Trophoblast cell (in vitro differentiated cells and primary cell): ENCODE measurements around the gene PDK3.
A peak's percentile ranks its signal among the peaks of the same experiment; 100 is the strongest.

Experiments used
- DNase-seq, 2 donors: peaks; one replicate each; pipeline ENCODE4 v3.0.0-alpha.2; 2016
- H2AFZ ChIP-seq: 2 replicates; pipeline ENCODE4 v1.6.1; 2013; ENCODE audit warnings: low read length, moderate library complexity, mild to moderate bottlenecking; ENCODE audit not compliant: insufficient read depth, poor library complexity
- H2AK5ac ChIP-seq: 2 replicates; pipeline ENCODE4 v1.6.1; 2013; ENCODE audit warnings: mild to moderate bottlenecking, low read length
- H2BK120ac ChIP-seq: 2 replicates; pipeline ENCODE4 v1.6.1; 2013; ENCODE audit warnings: low read length, mild to moderate bottlenecking, moderate library complexity; ENCODE audit not compliant: insufficient read depth, poor library complexity
- H2BK12ac ChIP-seq: 2 replicates; pipeline ENCODE4 v1.6.1; 2013; ENCODE audit warnings: mild to moderate bottlenecking, low read length, moderate library complexity
- H2BK5ac ChIP-seq: 2 replicates; pipeline ENCODE4 v1.6.1; 2013; ENCODE audit warnings: low read length, low read depth, moderate library complexity, mild to moderate bottlenecking; ENCODE audit not compliant: poor library complexity
- H3K14ac ChIP-seq: 2 replicates; pipeline ENCODE4 v1.6.1; 2013; ENCODE audit warnings: mild to moderate bottlenecking, low read length
- H3K18ac ChIP-seq: 2 replicates; pipeline ENCODE4 v1.6.1; 2013; ENCODE audit warnings: mild to moderate bottlenecking, low read length
- H3K23ac ChIP-seq: 2 replicates; pipeline ENCODE4 v1.6.1; 2013; ENCODE audit warnings: low read length
- H3K27ac ChIP-seq: 2 replicates; pipeline ENCODE4 v1.5.1; 2013; ENCODE audit warnings: low read depth, mild to moderate bottlenecking, inconsistent platforms, low read length, moderate library complexity
- H3K27me3 ChIP-seq: 2 replicates; pipeline ENCODE4 v1.6.1; 2013; ENCODE audit warnings: inconsistent platforms, mild to moderate bottlenecking, low read length, moderate library complexity; ENCODE audit not compliant: insufficient read depth
- H3K36me3 ChIP-seq, 2 experiments: 1 replicate in 1 of 2; 2 replicates in 1 of 2; pipeline ENCODE4 v1.6.1; 2013; ENCODE audit warnings: low read length in 2 of 2, mild to moderate bottlenecking in 2 of 2, moderate library complexity in 1 of 2; ENCODE audit not compliant: insufficient read depth in 2 of 2, control insufficient read depth in 1 of 2
- H3K4ac ChIP-seq: 2 replicates; pipeline ENCODE4 v1.6.1; 2013; ENCODE audit warnings: low read depth, mild to moderate bottlenecking, low read length, moderate library complexity
- H3K4me1 ChIP-seq, 2 experiments: 1 replicate in 1 of 2; 2 replicates in 1 of 2; pipeline ENCODE4 v1.6.1; 2013; ENCODE audit warnings: low read length in 2 of 2, mild to moderate bottlenecking in 2 of 2, moderate library complexity in 1 of 2; ENCODE audit not compliant: insufficient read depth in 2 of 2, control insufficient read depth in 1 of 2
- H3K4me2 ChIP-seq: 2 replicates; pipeline ENCODE4 v1.6.1; 2013; ENCODE audit warnings: inconsistent platforms, mild to moderate bottlenecking, low read length, moderate library complexity
- H3K4me3 ChIP-seq: 2 replicates; pipeline ENCODE4 v1.5.1; 2013; ENCODE audit warnings: mild to moderate bottlenecking, low read depth, low read length, inconsistent platforms
- H3K79me1 ChIP-seq: one replicate; pipeline ENCODE4 v1.6.1; 2013; ENCODE audit warnings: low read length
- H3K79me2 ChIP-seq: 2 replicates; pipeline ENCODE4 v1.6.1; 2013; ENCODE audit warnings: low read length, mild to moderate bottlenecking; ENCODE audit not compliant: control insufficient read depth, insufficient read depth, poor library complexity
- H3K9ac ChIP-seq: 2 replicates; pipeline ENCODE4 v1.6.1; 2013; ENCODE audit warnings: mild to moderate bottlenecking, low read length
- H3K9me3 ChIP-seq: 2 replicates; pipeline ENCODE4 v1.6.1; 2013; ENCODE audit warnings: low read depth, mild to moderate bottlenecking, control low read depth, inconsistent platforms, low read length; ENCODE audit not compliant: insufficient read depth
- H4K12ac ChIP-seq: 2 replicates; pipeline ENCODE4 v1.6.1; 2013; ENCODE audit warnings: low read depth, mild to moderate bottlenecking, low read length, moderate library complexity
- H4K8ac ChIP-seq: 2 replicates; pipeline ENCODE4 v1.6.1; 2013; ENCODE audit warnings: low read depth, mild to moderate bottlenecking, low read length, moderate library complexity
- H4K91ac ChIP-seq: one replicate; pipeline ENCODE4 v1.6.1; 2013; ENCODE audit warnings: low read depth, mild to moderate bottlenecking, low read length, moderate library complexity
- WGBS: extraction: QIAGEN DNeasy Blood & Tissue Kit; methylation state at CpG from one replicate; pipeline ENCODE4 v1.1.7; 2013; ENCODE audit warnings: missing lambda C conversion rate; ENCODE audit not compliant: insufficient read length, insufficient coverage; ENCODE audit errors: extremely low coverage; 5-methylcytosine and 5-hydroxymethylcytosine counted together

Gene PDK3

DNA sequence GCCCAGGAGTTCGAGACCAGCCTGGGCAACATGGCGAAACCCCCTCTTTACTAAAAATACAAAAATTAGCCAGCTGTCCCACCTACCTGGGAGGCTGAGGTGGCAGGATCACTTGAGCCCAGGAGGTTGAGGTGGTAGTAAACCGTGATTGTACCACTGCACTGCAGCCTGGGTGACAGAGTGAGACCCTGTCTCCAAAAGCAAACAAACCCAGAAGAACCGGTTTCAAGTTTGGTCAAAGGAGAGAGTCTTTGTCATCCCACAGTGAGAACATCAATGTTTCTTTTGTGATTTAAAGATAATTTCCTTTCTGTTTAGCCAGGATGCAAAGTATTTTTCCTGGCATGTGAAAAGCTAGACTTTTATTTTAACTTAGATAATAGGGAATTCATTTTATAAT lies 26.7 kb downstream of the PDK3 start:
- no peak overlapping the region for H3K23ac ChIP-seq
- H3K79me2 ChIP-seq = no peaks in the 10 kb centered on the region
- H3K27ac ChIP-seq = no peak overlapping the region
- H3K18ac ChIP-seq = no peak overlapping the region
- no peak overlapping the region for H3K9ac ChIP-seq
- H3K4me2 ChIP-seq = no peak overlapping the region
- H3K4me3 ChIP-seq = no peak overlapping the region
- DNase-seq = peak in 1 of 2 donors; percentile 60
- no peak overlapping the region for H2AFZ ChIP-seq
- H4K91ac ChIP-seq = no peak overlapping the region
- no peaks in the 10 kb centered on the region for H3K79me1 ChIP-seq
- H3K27me3 ChIP-seq = no peaks in the 10 kb centered on the region
- H2AK5ac ChIP-seq = no peak overlapping the region
- no peak overlapping the region for H2BK12ac ChIP-seq
- no peaks in the 10 kb centered on the region for H3K4me1 ChIP-seq
- no peak overlapping the region for H2BK5ac ChIP-seq
- WGBS = no CpG with 5 or more reads among the region's 4 CpGs
- H2BK120ac ChIP-seq = no peak overlapping the region
- no peak overlapping the region for H4K8ac ChIP-seq
- H3K9me3 ChIP-seq = no peaks in the 10 kb centered on the region
- H4K12ac ChIP-seq = no peak overlapping the region
- no peaks in the 10 kb centered on the region for H3K36me3 ChIP-seq
- no peak overlapping the region for H3K14ac ChIP-seq
- H3K4ac ChIP-seq = no peak overlapping the region

DNA sequence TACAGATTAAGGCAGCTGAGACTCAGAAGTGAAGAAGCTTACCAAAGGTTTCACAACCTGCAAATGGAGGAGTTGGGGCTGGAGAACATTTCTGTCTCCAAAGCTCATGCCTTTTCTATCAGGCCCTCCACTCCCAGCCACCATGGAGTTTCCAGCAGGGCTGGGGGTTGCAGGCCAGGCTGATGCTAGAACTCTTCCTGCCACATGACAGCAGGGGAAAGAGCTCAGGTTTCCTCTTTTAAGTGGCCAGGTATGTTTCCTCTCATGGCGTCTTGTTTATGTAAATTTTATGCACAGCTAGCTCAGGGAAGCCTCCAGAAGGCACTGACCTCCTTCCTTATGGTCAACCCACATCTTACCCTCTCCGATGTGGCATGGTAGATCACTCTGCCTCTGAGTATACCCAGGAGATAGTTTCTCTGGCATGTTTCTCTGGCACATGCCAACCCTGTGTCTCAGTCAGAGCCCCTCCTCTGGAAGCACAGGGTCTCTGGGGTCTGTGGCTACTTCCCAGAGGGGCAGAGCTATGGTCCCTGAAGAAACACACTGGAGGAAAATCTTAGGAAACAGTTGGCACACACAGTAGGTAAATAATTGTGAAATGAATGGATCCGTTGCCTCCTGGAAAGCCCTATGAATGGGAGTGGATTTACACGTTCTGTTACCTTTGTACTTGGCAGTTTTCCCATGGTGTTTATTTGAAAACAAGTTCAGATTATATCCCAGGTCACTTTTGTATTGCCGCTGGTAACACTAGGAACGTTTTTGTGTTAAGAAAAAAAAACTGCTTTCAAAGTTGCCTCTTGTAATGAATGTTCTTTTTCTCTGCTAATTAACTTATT lies 28.9 kb downstream of the PDK3 start:
- Histone ChIP-seq H2BK5ac (no peak overlapping the region), H2BK12ac (no peak overlapping the region), H4K8ac (no peak overlapping the region), H4K91ac (no peak overlapping the region), H3K4me2 (no peak overlapping the region), H3K18ac (no peak overlapping the region), H3K9ac (no peak overlapping the region), H3K36me3 (no peaks in the 10 kb centered on the region), H2AFZ (no peak overlapping the region), H3K14ac (no peak overlapping the region), H3K27ac (no peak overlapping the region), H3K4me1 (no peaks in the 10 kb centered on the region), H3K23ac (no peak overlapping the region), H3K9me3 (no peaks in the 10 kb centered on the region), H2AK5ac (no peak overlapping the region), H3K4me3 (no peak overlapping the region), H4K12ac (no peak overlapping the region), H2BK120ac (no peak overlapping the region), H3K79me1 (no peaks in the 10 kb centered on the region), H3K4ac (no peak overlapping the region), H3K27me3 (no peaks in the 10 kb centered on the region), H3K79me2 (no peaks in the 10 kb centered on the region)
- no peak for DNase-seq
- WGBS = no CpG with 5 or more reads among the region's 6 CpGs

DNA sequence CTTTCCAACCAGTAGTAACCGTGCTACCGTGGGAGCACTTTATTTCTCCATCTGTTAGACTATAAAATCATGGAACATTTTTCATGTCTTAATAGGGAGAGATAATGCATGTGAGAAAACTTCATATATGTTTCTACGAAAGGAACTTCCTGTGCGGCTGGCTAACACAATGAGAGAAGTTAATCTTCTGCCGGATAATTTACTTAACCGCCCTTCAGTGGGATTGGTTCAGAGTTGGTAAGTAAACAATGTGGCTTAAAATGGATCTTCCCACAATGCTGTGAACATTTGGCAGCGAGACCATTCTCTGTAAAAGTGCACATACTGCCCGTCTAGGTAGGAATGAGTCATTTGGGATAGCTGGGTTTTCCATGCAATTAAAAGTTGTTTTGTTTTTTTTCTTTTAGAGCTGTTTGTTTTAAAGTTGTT lies 29.6 kb downstream of the PDK3 start:
- H3K4ac ChIP-seq = no peak overlapping the region
- no peak overlapping the region for H2AK5ac ChIP-seq
- H2BK120ac ChIP-seq = no peak overlapping the region
- no peak overlapping the region for H3K27ac ChIP-seq
- no peaks in the 10 kb centered on the region for H3K36me3 ChIP-seq
- H3K23ac ChIP-seq = no peak overlapping the region
- no peak overlapping the region for H4K8ac ChIP-seq
- H4K12ac ChIP-seq = no peak overlapping the region
- no peak overlapping the region for H3K14ac ChIP-seq
- no peak overlapping the region for H3K4me3 ChIP-seq
- H3K9ac ChIP-seq = no peak overlapping the region
- H4K91ac ChIP-seq = no peak overlapping the region
- no peak overlapping the region for H2BK5ac ChIP-seq
- H3K4me2 ChIP-seq = no peak overlapping the region
- H3K79me1 ChIP-seq = no peaks in the 10 kb centered on the region
- WGBS = no CpG with 5 or more reads among the region's 8 CpGs
- no peaks in the 10 kb centered on the region for H3K9me3 ChIP-seq
- no peak overlapping the region for H2BK12ac ChIP-seq
- no peaks in the 10 kb centered on the region for H3K4me1 ChIP-seq
- H3K27me3 ChIP-seq = no peaks in the 10 kb centered on the region
- H2AFZ ChIP-seq = no peak overlapping the region
- H3K79me2 ChIP-seq = no peaks in the 10 kb centered on the region
- H3K18ac ChIP-seq = no peak overlapping the region
- peak in 1 of 2 donors; percentile 18 for DNase-seq

DNA sequence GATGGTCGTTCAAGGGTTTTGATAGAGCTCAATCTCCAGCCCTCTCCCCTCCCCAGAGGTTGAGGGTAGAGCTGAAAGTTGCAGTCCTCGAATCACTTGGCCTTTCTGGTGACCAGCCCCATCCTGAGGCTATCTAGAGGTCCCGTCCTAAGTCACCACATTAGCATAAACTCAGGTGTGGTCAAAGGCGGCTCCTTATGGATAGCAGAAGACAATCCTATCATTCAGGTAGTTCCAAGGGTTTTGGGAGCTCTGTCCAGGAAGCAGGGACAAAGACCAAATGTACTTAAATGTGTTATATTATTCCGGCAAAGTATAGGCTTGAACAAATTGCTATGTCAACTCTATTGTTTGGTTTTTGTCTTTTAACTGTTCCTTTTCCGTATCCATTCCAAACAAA lies 30.6 kb downstream of the PDK3 start:
- no peak overlapping the region for H3K27ac ChIP-seq
- WGBS = no CpG with 5 or more reads among the region's 6 CpGs
- no peak overlapping the region for H4K8ac ChIP-seq
- no peak overlapping the region for H2BK12ac ChIP-seq
- H2AFZ ChIP-seq = no peak overlapping the region
- no peak overlapping the region for H2BK120ac ChIP-seq
- H3K14ac ChIP-seq = no peak overlapping the region
- no peak overlapping the region for H4K12ac ChIP-seq
- no peak overlapping the region for H2AK5ac ChIP-seq
- no peaks in the 10 kb centered on the region for H3K9me3 ChIP-seq
- H3K4me3 ChIP-seq = no peak overlapping the region
- no peak overlapping the region for H3K9ac ChIP-seq
- H4K91ac ChIP-seq = no peak overlapping the region
- no peaks in the 10 kb centered on the region for H3K79me1 ChIP-seq
- no peak overlapping the region for H3K4me2 ChIP-seq
- H3K36me3 ChIP-seq = no peaks in the 10 kb centered on the region
- H3K27me3 ChIP-seq = no peaks in the 10 kb centered on the region
- H3K18ac ChIP-seq = no peak overlapping the region
- no peak overlapping the region for H2BK5ac ChIP-seq
- no peaks in the 10 kb centered on the region for H3K4me1 ChIP-seq
- no peaks in the 10 kb centered on the region for H3K79me2 ChIP-seq
- no peak overlapping the region for H3K23ac ChIP-seq
- DNase-seq = peak; percentile 35 to 61
- no peak overlapping the region for H3K4ac ChIP-seq
